ENCODE measurements around the gene ZFP42. TPM values are rescaled to one million over a fixed set of nuclear protein-coding genes. Genes with fewer than 3 reads are reported as not detected.

ZFP42 gene
- under 0.01 TPM in 1 of 2 replicates, not detected in the other for total RNA-seq (ENCODE audit: low replicate concordance)

DNA sequence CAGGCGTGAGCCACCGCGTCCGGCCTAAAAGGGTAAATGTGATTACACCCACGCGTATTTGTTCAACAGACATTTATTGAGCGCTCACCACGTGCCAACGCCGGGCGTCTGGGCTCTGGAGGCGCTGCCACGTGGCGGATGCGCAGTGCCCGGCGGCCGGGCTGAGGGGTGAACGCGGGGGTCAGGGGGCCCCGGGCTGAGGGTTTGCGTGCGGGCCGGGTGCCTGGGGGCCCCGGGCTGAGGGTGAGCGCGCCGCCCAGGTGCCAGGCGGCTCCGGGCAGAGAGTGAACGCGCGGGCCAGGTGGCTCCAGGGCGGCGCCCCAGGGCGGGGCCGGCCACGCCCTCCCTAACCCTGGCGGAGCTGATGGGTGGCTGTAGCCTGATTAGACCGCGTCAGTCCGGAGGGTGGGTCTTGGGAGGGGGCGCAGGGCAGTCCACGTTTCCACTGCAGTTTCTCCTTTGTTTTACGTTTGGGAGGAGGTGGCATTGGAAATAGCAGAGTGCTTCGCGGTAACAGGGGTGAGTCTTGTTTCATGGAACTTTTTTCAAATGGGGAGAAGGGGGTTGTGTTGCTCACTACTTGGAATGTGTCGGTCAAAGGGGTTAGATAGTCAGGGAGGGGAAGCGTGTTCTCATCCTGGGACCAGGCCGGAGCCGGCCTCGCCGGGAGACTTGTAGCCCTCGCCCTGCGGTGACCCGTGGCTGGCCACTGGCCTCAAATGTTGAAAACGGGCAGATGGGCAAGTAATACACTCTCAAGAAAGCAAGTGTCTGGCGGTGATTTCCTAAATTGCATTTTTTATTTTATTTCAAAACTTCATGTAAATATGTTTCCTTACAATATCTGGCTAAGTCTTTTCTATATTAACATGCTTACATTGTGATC, at the start of gene ZFP42:
ZFP42 (plus strand) TSS at position 450 of the 886 bp plus-strand sequence. CDS start 7,037 bp downstream, outside the sequence.

Other genes starting within 250 kb of the ZFP42 start
- 0.12 TPM in 1 of 2 replicates, not detected in the other for gene TRIML2, start 113.8 kb downstream of the ZFP42 start, total RNA-seq (ENCODE audit: low replicate concordance)
- not detected in 2 replicates for gene TRIML1, start 143.7 kb downstream of the ZFP42 start, total RNA-seq (ENCODE audit: low replicate concordance)

Data from smooth muscle cell of the coronary artery (primary cell).